Hepatocyte (in vitro differentiated cells): ENCODE data around the gene C1QTNF9B. TPM values are rescaled to one million over a fixed set of nuclear protein-coding genes. Genes with fewer than 3 reads are reported as not detected.

ENCODE experiments used
- DNase-seq: peaks from one replicate; pipeline ENCODE4 v3.0.0-alpha.2; 2016; ENCODE audit warnings: low spot score
- H2AFZ ChIP-seq: fragments of 200-600 bp; sonication (generic); 2 replicates; pipeline ENCODE4 v1.6.0; 2016; ENCODE audit warnings: antibody characterized with exemption, mild to moderate bottlenecking
- H3K27ac ChIP-seq: fragments of 200-600 bp; sonication (generic); 2 replicates; pipeline ENCODE4 v1.5.1; 2016; ENCODE audit warnings: mild to moderate bottlenecking
- H3K27me3 ChIP-seq: fragments of 200-600 bp; sonication (generic); 2 replicates; pipeline ENCODE4 v1.6.1; 2016
- H3K36me3 ChIP-seq: fragments of 200-600 bp; sonication (generic); replicated peaks from 2 replicates; pipeline ENCODE4 v1.5.1; 2016; ENCODE audit warnings: low read depth; ENCODE audit not compliant: insufficient read depth
- H3K4me1 ChIP-seq: fragments of 200-600 bp; sonication (generic); 2 replicates; pipeline ENCODE4 v1.5.1; 2016; ENCODE audit warnings: mild to moderate bottlenecking, moderate library complexity; ENCODE audit not compliant: insufficient read depth
- H3K4me2 ChIP-seq: fragments of 200-600 bp; sonication (generic); 2 replicates; pipeline ENCODE4 v1.6.0; 2016
- H3K4me3 ChIP-seq: fragments of 200-600 bp; sonication (generic); 2 replicates; pipeline ENCODE4 v1.5.1; 2016; ENCODE audit warnings: mild to moderate bottlenecking
- H3K79me2 ChIP-seq: fragments of 200-600 bp; sonication (generic); 2 replicates; pipeline ENCODE4 v1.6.0; 2017; ENCODE audit warnings: mild to moderate bottlenecking
- H3K9me2 ChIP-seq: fragments of 200-600 bp; sonication (generic); replicated peaks from 2 replicates; pipeline ENCODE4 v1.6.0; 2017; ENCODE audit warnings: mild to moderate bottlenecking; ENCODE audit not compliant: insufficient read depth
- H3K9me3 ChIP-seq: fragments of 200-600 bp; sonication (generic); 2 replicates; pipeline ENCODE4 v1.5.1; 2016; ENCODE audit warnings: low read depth, mild to moderate bottlenecking
- H4K20me1 ChIP-seq: fragments of 200-600 bp; sonication (generic); 2 replicates; pipeline ENCODE4 v1.6.0; 2016; ENCODE audit warnings: mild to moderate bottlenecking; ENCODE audit not compliant: insufficient read depth, poor library complexity, severe bottlenecking
- CTCF ChIP-seq: fragments of 200-600 bp; sonication (generic); IDR thresholded peaks from 2 replicates; pipeline ENCODE4 v1.5.1; 2016; ENCODE audit warnings: antibody characterized with exemption, mild to moderate bottlenecking; ENCODE audit not compliant: poor library complexity
- EZH2 ChIP-seq: fragments of 200-600 bp; sonication (generic); IDR thresholded peaks from 2 replicates; pipeline ENCODE4 v1.6.1; 2016; ENCODE audit warnings: antibody characterized with exemption, mild to moderate bottlenecking, borderline replicate concordance
- EZH2phosphoT487 ChIP-seq: fragments of 200-600 bp; sonication (generic); IDR thresholded peaks from one replicate; pipeline ENCODE4 v1.6.1; 2018; ENCODE audit warnings: antibody characterized with exemption, mild to moderate bottlenecking, low read depth, moderate library complexity; ENCODE audit not compliant: unreplicated experiment, severe bottlenecking
- WGBS: methylation state at CpG from one replicate; pipeline ENCODE4 v1.1.6; 2016; ENCODE audit warnings: low lambda C conversion rate; ENCODE audit errors: missing lambda C conversion rate; 5-methylcytosine and 5-hydroxymethylcytosine counted together
- polyA plus RNA-seq: library from polyadenylated mRNA; unstranded; fragments of >200 nt; fragmentation: Nextera tagmentation; extraction: Ambion mirVana; gene quantifications from 2 replicates; pipeline ENCODE4 v1.2.1, GENCODE V29; 2016
- total RNA-seq: library from RNA; depleted of rRNA; stranded (reverse); fragments of >200 nt; gene quantifications from 2 replicates; pipeline ENCODE4 v1.2.3, GENCODE V29; 2014

C1QTNF9B gene
- total and polyA plus RNA-seq, 2 experiments from 2014 or later: 0.29 TPM; not detected in 1

DNA sequence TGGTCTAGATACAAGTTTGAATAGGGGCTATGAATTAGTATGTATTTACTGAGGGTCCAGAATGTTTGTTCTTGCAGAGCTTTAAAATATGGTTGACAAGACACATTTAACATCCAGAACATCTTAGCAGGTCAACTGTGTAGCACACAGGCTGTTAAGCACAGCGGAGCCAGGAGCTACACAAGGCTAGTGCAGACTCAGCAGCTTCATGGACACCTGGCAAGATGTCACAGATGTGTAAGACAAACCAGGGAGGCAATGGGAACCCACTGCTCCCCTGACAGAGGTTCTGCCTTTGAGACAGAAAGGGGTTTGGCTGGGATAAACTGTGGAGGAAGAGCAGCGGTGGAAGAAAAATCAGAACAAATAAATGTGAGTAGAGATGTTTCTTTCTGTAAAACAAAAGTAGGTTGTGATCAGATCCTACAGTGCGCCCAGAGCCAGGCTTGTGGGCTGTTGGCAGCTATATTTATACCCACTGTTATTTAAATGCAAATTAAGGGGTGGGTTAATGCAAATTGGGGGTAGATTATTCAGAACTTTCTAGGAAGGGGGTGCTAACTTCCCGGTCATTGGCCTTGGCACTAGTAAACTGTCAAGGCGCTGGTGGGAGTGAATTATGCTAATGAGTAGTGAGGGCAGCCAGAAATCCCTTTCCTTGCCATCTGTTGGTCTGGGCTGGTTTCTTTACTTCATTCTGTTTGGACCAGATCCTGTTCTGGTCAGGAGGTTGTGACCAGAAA is 41.1 kb downstream of the C1QTNF9B start:
- Histone ChIP-seq H3K79me2 (no peaks in the 10 kb centered on the region), H2AFZ (no peak overlapping the region), H3K4me3 (no peak overlapping the region), H4K20me1 (no peaks in the 10 kb centered on the region), H3K9me2 (no peaks in the 10 kb centered on the region), H3K36me3 (no peaks in the 10 kb centered on the region), H3K4me1 (no peaks in the 10 kb centered on the region), H3K4me2 (no peak overlapping the region), H3K27ac (no peak overlapping the region), H3K27me3 (no peaks in the 10 kb centered on the region), H3K9me3 (no peaks in the 10 kb centered on the region)
- no peak for DNase-seq
- 82% methylated on average over 5 of the region's 5 CpGs for WGBS
- TF ChIP-seq EZH2 (no peak), CTCF (no peak), EZH2phosphoT487 (no peak)

- TF ChIP-seq EZH2phosphoT487: no peak
- 93% methylated on average over 3 of the region's 3 CpGs for WGBS
- no peak overlapping the region for H3K4me2 ChIP-seq
Observed at GRCh38 chr13:23855360-23855759, 41.9 kb downstream of the C1QTNF9B start.

GRCh38 chr13:23852351-23852750 is 45.0 kb downstream of the C1QTNF9B start:
- Histone ChIP-seq H3K79me2 (no peaks in the 10 kb centered on the region), H2AFZ (no peak overlapping the region), H3K9me3 (no peaks in the 10 kb centered on the region), H3K27me3 (no peaks in the 10 kb centered on the region), H4K20me1 (no peaks in the 10 kb centered on the region), H3K4me3 (no peak overlapping the region), H3K36me3 (no peaks in the 10 kb centered on the region), H3K4me1 (peaks cover 4% of the 10 kb centered on the region), H3K9me2 (no peaks in the 10 kb centered on the region), H3K27ac (no peak overlapping the region), H3K4me2 (no peak overlapping the region)
- 43% methylated on average over 2 of the region's 2 CpGs for WGBS
- no peak for DNase-seq
- TF ChIP-seq CTCF (no peak), EZH2phosphoT487 (no peak), EZH2 (no peak)

More at GRCh38 chr13:23855360-23855759, 41.9 kb downstream of the C1QTNF9B start:
- Histone ChIP-seq H3K4me1 (no peaks in the 10 kb centered on the region), H3K79me2 (no peaks in the 10 kb centered on the region), H3K36me3 (no peaks in the 10 kb centered on the region), H3K27me3 (no peaks in the 10 kb centered on the region), H3K27ac (no peak overlapping the region), H3K9me3 (no peaks in the 10 kb centered on the region), H3K9me2 (no peaks in the 10 kb centered on the region), H3K4me3 (no peak overlapping the region), H2AFZ (no peak overlapping the region), H4K20me1 (no peaks in the 10 kb centered on the region)
- DNase-seq: no peak

- WGBS: 80% methylated on average over 2 of the region's 2 CpGs
- Histone ChIP-seq H3K4me3 (no peak overlapping the region), H3K9me2 (no peaks in the 10 kb centered on the region), H3K27ac (no peak overlapping the region), H3K9me3 (no peaks in the 10 kb centered on the region), H3K4me1 (peaks cover 4% of the 10 kb centered on the region), H3K36me3 (no peaks in the 10 kb centered on the region), H3K4me2 (no peak overlapping the region), H4K20me1 (no peaks in the 10 kb centered on the region), H3K27me3 (no peaks in the 10 kb centered on the region), H3K79me2 (no peaks in the 10 kb centered on the region), H2AFZ (no peak overlapping the region)
- no peak for DNase-seq
- no peak for TF ChIP-seq EZH2
- no peak for TF ChIP-seq EZH2phosphoT487
- TF ChIP-seq CTCF: no peak
Observed at GRCh38 chr13:23851106-23851505, 46.2 kb downstream of the C1QTNF9B start.
